Adrenal gland (tissue), 12 donors: ENCODE results near the gene ERC2. TPM values are rescaled to one million over a fixed set of nuclear protein-coding genes. Genes with fewer than 3 reads are reported as not detected.

Experiments used
- DNase-seq, 7 donors: peaks; one replicate each; pipeline ENCODE4 v3.0.0-alpha.2; 2019 to 2020
- H3K27ac ChIP-seq, 5 donors: fragments of 200-600 bp; sonication (generic) in 4 of 5; 1 replicate in 3 of 5; 2 replicates in 2 of 5; pipeline versions ENCODE4 v1.5.1 to v1.8.0; 2016 to 2020; ENCODE audit warnings: mild to moderate bottlenecking in 1 of 5
- H3K27me3 ChIP-seq: fragments of 200-600 bp; 2 replicates; pipeline ENCODE4 v1.8.0; 2021
- H3K36me3 ChIP-seq, 2 donors: fragments of 200-600 bp; replicated peaks in 1 of 2; 1 replicate in 1 of 2; 2 replicates in 1 of 2; pipeline versions ENCODE4 v1.5.1 to v1.8.0; 2018 to 2022
- H3K4me1 ChIP-seq, 2 donors: fragments of 200-600 bp; replicated peaks in 1 of 2; 1 replicate in 1 of 2; 2 replicates in 1 of 2; pipeline versions ENCODE4 v1.5.1 to v1.8.0; 2018 to 2021
- H3K4me3 ChIP-seq, 4 donors: fragments of 200-600 bp; sonication (generic) in 3 of 4; one replicate each; pipeline ENCODE4 v1.5.1; 2016 to 2018
- H3K9me3 ChIP-seq, 3 donors: fragments of 200-600 bp; sonication (generic) in 1 of 3; replicated peaks in 1 of 3; 1 replicate in 2 of 3; 2 replicates in 1 of 3; pipeline versions ENCODE4 v1.5.1 to v1.8.0; 2016 to 2021
- POLR2A ChIP-seq, 2 donors: fragments of 450-650 bp; IDR thresholded peaks; one replicate each; pipeline ENCODE4 v1.6.1; 2017; ENCODE audit warnings: antibody characterized with exemption in 2 of 2, mild to moderate bottlenecking in 2 of 2, moderate library complexity in 1 of 2
- WGBS, 4 donors: extraction: QIAGEN DNeasy Blood & Tissue Kit in 2 of 4; methylation state at CpG; one replicate each; pipeline versions ENCODE4 v1.1.5 to v1.1.7; 2013 to 2017; 5-methylcytosine and 5-hydroxymethylcytosine counted together
- intact Hi-C, 2 donors: fragments of 100-400 bp; cut with DNase I; formaldehyde crosslinking; loops; one replicate each; pipeline versions ENCODE4 v1.14.1 to v1.15.0; 2022 to 2023
- polyA plus RNA-seq, 3 donors: library from polyadenylated mRNA; stranded (reverse); fragments of 200-250 nt in 2 of 3; fragments of 350-450 nt in 1 of 3; fragmentation: Illumina TruSeq in 1 of 3; extraction: RNeasy Lipid Tissue Mini Kit (QIAGEN cat#74804) in 1 of 3; gene quantifications; one replicate each; pipeline ENCODE4 v1.2.3, GENCODE V29; 2013 to 2014
- total RNA-seq, 9 donors: library from RNA; depleted of rRNA in 4 of 9; stranded (reverse); fragments of >200 nt in 4 of 9; fragments of 120-200 nt in 1 of 9; fragmentation: NEBNext Ultra II Directional in 1 of 9; extraction: Animal tissue kit (Norgen Biotek cat#: 25700) in 1 of 9; gene quantifications; one replicate each; pipeline versions ENCODE4 v1.1.0 to v1.2.4, GENCODE V29; 2013 to 2023
- TF ChIP-seq, protein P1 (sequence below), 6 experiments: fragments of 450-650 bp in 4 of 6; fragments of 200-600 bp in 2 of 6; sonication (generic) in 1 of 6; IDR thresholded peaks; 1 replicate in 5 of 6; 2 replicates in 1 of 6; pipeline versions ENCODE4 v1.5.1 to v1.8.0; 2016 to 2021; ENCODE audit warnings: antibody characterized with exemption in 6 of 6, mild to moderate bottlenecking in 2 of 6, moderate library complexity in 1 of 6
- donor health status: healthy with polysubstance abuse.
- donor health status: Bipolar disorder and iron deficiency.
- donor health status: DM: yes; HTN: yes; CAD: no.
- donor health status: DM: no; HTN: no; CAD: no.
- donor health status: DM: no; HTN: no; CAD: no.
- donor health status: DM: yes; HTN: yes; CAD: no.

The ERC2 gene
- total and polyA plus RNA-seq, 12 donors: 0.47 to 5.8 (median 1.5) TPM

DNA sequence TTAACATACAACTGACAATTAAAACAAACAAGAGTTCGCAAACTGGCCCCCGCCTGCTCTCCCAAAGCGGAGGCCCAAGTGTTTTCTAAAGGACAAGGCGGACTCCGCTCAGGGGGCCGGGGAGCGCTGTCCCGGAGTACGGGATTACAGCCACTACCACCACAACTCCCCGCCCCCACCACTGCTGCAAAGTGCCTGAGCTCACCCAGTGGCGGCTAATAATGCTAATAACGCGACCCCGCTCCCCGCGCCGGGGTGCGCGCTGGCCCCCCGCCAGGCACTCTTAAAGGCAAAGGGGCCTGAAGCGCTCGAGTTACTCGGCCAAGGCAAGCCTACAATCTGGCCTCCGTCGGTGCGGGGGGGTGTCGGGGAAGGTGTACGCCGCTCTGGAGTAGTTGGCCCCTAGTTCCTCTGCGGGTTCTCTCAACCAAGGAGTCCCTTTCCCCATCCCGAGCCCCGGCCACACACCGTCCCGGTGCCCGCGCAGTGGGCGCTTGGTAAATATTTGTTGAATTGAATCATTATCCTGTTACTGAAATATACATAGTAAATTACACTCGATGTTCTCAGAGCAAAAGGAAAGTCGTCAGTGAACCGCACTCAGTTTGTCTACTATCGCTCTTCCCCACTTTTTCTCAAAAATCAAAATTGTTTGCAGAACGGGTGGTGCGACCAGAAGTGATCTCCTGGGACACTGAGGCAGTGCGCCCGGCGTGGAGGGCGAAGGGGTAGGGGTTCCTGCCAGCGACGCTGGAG, 982.0 kb downstream of the ERC2 start:
- intact Hi-C loops: loop anchor here (5.0 kb wide), 2 partner anchors 556 to 766 kb away; no protein-coding TSS in a partner anchor
- Histone ChIP-seq H3K27ac (peak overlapping the region in 2 of 5 donors; percentile 8 to 59), H3K9me3 (no peaks in the 10 kb centered on the region), H3K4me3 (peak overlapping the region in 3 of 4 donors; percentile 33 to 84 (median 33)), H3K4me1 (peaks cover 0 to 32% of the 10 kb centered on the region in 2 donors), H3K36me3 (no peaks in the 10 kb centered on the region), H3K27me3 (peaks cover 63% of the 10 kb centered on the region)
- TF ChIP-seq, protein P1, sequence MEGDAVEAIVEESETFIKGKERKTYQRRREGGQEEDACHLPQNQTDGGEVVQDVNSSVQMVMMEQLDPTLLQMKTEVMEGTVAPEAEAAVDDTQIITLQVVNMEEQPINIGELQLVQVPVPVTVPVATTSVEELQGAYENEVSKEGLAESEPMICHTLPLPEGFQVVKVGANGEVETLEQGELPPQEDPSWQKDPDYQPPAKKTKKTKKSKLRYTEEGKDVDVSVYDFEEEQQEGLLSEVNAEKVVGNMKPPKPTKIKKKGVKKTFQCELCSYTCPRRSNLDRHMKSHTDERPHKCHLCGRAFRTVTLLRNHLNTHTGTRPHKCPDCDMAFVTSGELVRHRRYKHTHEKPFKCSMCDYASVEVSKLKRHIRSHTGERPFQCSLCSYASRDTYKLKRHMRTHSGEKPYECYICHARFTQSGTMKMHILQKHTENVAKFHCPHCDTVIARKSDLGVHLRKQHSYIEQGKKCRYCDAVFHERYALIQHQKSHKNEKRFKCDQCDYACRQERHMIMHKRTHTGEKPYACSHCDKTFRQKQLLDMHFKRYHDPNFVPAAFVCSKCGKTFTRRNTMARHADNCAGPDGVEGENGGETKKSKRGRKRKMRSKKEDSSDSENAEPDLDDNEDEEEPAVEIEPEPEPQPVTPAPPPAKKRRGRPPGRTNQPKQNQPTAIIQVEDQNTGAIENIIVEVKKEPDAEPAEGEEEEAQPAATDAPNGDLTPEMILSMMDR (IDR thresholded peaks at IDR 0.05): no peak
- no peak for TF ChIP-seq POLR2A (IDR thresholded peaks at IDR 0.05)
- 10 to 18% (median 14%) methylated on average over 29 to 49 of the region's 49 CpGs for WGBS, 4 donors
- DNase-seq: peak in 4 of 7 donors; percentile 33 to 56 (median 46)

DNA sequence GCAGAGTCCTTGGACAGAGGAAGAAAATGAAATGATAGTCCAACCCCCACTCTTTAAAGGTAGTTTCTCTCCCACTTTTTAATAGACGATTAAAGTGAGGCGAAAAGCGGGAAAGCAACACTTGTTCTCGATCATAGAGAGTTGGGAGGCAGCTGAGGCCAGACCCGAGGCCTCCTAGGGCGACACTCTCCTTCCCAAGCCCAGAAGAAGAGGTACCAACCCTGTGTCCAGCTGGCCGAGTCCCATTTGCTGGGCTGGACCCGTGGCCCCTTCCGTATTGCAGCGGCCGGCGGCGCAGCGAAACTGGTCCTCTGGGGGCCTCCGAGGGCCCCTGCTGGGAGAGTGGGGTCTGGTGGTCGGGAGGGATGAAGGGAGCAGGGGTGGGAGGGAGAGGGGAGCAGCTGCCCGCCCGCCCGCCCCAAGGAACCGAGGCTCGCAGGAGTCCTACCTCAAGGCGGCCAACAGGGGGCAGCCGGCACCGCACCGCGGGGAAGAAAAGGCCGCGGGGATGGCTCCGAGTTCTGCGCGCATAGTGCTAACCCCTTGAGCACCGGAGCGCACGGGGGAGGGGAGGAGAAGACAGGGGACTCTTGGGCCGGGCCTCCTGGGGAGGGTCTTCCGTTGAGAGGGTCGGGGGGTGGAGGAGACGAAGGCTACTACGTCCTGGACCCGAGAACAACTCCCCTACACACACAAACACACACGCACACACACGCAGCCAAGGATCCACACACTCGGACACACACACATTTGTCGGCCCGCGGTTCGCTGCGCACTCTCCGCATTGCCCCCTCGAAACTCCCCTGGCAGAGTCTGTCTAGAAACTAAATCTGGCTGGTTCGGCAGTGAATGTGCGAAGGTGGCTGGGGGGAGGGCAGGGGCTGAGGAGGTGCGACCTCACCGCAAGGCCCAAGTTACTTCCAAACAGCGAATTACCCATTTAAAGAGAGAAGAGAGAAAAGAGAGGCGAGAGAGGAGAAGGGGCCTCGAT, 983.2 kb downstream of the ERC2 start:
- no peaks in the 10 kb centered on the region for H3K9me3 ChIP-seq
- DNase-seq: peak; percentile 55 to 70 (median 62)
- peaks cover 66% of the 10 kb centered on the region for H3K27me3 ChIP-seq
- H3K4me3 ChIP-seq: peak overlapping the region in 1 of 4 donors; percentile 84
- 17 to 37% (median 19%) methylated on average over 26 to 57 of the region's 57 CpGs for WGBS, 4 donors
- intact Hi-C loops: loop anchor here (5.0 kb wide), 3 partner anchors 262 to 767 kb away; no protein-coding TSS in a partner anchor
- no peaks in the 10 kb centered on the region for H3K36me3 ChIP-seq
- peak overlapping the region in 1 of 5 donors; percentile 27 for H3K27ac ChIP-seq
- no peak for TF ChIP-seq POLR2A (IDR thresholded peaks at IDR 0.05)
- TF ChIP-seq, protein P1 (IDR thresholded peaks at IDR 0.05): peak; percentile 28 to 85 (median 52)
- peaks cover 0 to 37% of the 10 kb centered on the region in 2 donors for H3K4me1 ChIP-seq

DNA sequence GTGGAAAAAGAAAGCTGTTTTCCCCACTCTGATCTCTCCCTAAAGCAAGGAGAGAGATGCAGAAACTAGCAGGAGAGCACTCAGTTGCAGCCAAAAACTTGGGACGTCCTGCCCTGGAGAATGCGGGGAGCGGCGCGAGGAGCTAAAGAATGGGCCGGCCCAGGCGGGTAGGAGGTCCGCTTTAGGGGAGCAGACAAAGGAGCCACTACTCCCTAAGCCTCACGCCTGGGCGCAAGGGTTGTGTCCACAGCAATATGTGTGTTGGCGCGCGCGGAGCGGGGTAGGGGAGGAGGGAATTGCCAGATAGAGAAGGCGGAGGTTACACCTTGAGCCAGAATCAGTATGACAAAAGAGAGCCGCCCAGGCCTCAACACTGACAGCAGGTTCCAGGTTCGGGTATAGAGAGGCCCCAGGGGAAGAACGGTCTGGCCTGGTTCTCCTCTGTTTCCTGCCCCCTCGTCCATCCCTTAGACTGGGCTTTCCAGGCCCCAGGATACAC, 984.0 kb downstream of the ERC2 start:
- peaks cover 65% of the 10 kb centered on the region for H3K27me3 ChIP-seq
- no peaks in the 10 kb centered on the region for H3K36me3 ChIP-seq
- H3K9me3 ChIP-seq: no peaks in the 10 kb centered on the region
- DNase-seq: no peak
- no peak overlapping the region for H3K27ac ChIP-seq
- H3K4me1 ChIP-seq: peaks cover 0 to 33% of the 10 kb centered on the region in 2 donors
- WGBS, 4 donors: 72 to 85% (median 74%) methylated on average over 20 of the region's 20 CpGs
- H3K4me3 ChIP-seq: no peak overlapping the region
- intact Hi-C loops: loop anchor here in 1 of 2 donors (5.0 kb wide), 1 partner anchor 263 kb away; no protein-coding TSS in a partner anchor
- TF ChIP-seq, protein P1 (IDR thresholded peaks at IDR 0.05): no peak
- TF ChIP-seq POLR2A (IDR thresholded peaks at IDR 0.05): no peak
